GM19455 (cell line): ENCODE data around the gene MAPKAP1.
A peak's percentile ranks its signal among the peaks of the same experiment; 100 is the strongest.

Source experiments
- ATAC-seq: cut with Tn5 transposase; IDR thresholded peaks from one replicate; pipeline ENCODE4 v1.9.1; 2021; ENCODE audit not compliant: unreplicated experiment

The MAPKAP1 gene

DNA sequence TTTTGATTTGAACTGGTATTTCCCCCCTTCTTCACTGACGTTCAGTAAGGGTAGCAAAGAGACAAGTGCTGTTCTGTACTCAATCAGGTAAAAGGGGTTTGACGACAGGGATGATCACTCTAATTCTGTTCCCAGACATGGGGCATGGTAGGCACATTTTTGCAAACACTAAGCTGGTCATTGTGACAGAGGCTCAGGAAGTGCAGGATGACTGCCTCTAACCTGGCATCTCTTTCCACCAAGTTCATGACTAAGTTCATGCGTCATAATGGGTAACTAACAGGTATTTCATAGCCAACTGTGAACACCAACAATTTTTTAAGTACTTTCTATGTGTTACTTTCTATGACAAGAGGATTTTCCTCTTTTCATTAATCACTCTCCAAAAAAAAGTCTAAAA lies 166.5 kb downstream of the MAPKAP1 start:
- ATAC-seq = no peak

- ATAC-seq = no peak
These were observed 168.9 kb downstream of the MAPKAP1 start for GRCh38 chr9:125538092-125538473.

DNA sequence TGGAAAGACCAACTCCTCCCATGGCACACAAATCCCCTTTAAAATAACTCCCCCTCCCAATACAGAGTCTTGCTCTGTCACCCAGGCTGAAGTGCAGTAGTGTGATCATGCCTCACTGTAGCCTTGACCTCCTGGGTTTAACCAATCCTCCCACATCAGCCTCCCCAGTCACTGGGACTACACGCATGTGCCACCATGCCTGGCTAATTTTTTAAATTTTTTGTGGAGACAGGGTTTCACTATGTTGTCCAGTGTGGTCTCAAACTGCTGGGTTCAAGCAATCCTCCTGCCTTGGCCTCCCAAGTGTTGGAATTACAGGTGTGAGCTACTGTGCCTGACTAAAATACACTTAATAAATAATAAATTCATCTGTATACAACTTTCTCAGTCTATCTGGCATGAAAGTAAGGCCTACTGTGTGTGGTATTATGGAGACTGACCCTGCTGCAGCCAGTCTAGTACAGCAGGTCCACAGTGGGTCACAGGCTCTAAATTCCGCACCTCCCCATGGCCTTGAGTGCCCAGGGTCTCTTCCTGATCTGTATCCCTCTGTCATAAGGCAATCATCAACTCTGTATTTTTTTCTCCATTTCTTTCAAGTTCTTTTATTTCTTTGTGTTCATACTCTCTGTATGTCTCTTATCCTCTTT lies 169.4 kb downstream of the MAPKAP1 start:
- no peak for ATAC-seq

DNA sequence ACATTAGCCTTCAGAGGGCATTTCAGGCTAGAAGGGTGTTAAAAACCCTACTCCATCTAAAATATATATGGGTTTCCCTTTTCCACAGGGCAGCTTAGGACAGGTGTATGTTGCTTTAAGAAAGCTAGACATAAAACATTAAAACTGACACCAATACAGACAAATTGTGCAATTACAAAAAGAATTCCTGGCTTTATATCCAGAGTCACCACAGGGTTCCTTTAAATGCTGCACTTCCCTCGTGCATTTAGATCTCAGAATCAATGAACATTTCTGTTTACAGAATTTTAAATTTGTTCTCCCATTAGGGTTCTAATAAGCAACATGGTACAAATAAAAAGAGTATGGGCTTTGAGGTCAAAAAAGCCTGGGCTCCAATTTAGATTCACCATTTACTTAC lies 170.2 kb downstream of the MAPKAP1 start:
- no peak for ATAC-seq

GRCh38 chr9:125536167-125536772 lies 170.7 kb downstream of the MAPKAP1 start:
- no peak for ATAC-seq

- no peak for ATAC-seq
These were observed 171.9 kb downstream of the MAPKAP1 start for GRCh38 chr9:125534971-125535701.

GRCh38 chr9:125532812-125533594 lies 174.0 kb downstream of the MAPKAP1 start:
- no peak for ATAC-seq

DNA sequence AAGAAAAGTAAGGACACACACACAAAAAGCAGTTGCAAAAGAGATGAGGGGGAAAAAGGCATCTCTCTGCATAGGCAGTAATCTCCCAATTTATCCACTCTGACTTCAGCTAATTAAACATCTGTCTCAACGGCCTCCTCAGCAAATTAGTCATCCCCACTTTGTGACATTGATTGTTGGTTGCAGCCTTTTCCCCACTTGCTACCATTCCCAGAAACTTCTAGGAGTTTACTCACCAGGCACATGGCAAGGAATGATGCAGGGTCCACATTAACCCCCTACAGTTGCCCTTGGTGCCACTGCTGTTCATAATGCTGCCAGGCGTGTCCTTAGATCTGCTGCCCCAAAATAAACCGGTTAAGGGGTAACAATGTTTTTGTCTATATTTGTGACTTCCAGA lies 174.6 kb downstream of the MAPKAP1 start:
- no peak for ATAC-seq

DNA sequence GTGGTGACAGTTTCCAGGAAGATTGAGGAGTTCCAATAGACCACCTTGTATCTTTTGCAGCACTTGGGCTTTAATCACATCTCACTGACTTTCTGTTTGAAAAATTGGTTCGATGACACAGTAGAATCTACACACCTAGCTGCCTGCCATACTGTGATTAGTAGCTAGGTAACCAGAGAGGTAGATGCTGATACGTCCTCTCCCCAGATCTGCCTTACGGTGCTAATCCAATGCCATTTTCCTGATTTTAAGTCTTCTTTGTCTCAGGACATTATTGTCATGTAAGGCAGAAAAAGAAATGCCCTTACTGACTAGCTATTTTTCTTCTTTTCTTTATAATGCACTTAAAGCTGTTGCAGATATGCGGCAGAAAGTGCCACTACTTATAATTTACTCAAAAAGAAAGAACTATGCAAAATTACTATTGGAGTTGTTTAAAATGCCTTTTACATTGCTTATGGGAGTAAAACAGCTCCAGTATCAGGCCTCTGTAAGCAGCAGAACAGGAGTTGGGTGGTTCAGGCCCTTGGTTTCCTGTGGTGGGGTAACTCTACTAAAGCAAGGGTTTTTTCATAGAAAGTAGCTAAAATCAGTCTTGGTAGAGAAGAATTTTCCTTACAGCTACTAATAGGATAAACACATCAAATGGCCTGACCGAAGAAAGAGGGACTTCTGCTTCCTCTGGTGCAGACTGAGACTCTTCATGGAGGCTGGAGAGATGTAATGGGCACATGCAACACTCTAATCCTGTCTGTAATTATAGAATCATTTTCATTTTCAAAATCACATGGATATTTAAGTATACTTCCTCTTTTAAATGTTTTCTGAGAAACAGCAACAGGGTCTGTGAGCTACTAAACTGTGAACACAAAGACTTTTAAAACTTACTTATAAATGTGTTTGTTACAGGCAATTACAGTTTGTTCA lies 177.2 kb downstream of the MAPKAP1 start:
- peak; percentile 60 for ATAC-seq

DNA sequence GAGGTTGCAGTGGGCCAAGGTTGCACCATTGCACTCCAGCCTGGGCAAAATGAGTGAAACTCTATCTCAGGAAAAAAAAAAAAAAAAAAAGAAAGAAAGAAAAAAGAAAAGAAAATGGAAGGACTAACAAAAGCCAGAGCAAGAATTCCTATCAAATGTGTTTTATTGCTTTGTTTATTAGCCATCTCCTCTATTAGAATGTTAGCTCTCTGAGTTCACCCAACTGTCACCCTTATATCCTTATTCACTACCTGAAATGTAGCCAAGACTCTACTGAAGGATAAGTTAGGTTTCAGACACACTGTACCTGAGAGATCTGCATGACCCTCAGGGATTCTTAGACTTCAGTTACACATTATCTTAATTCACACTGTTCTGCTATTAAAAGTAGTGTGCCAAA lies 177.9 kb downstream of the MAPKAP1 start:
- no peak for ATAC-seq

DNA sequence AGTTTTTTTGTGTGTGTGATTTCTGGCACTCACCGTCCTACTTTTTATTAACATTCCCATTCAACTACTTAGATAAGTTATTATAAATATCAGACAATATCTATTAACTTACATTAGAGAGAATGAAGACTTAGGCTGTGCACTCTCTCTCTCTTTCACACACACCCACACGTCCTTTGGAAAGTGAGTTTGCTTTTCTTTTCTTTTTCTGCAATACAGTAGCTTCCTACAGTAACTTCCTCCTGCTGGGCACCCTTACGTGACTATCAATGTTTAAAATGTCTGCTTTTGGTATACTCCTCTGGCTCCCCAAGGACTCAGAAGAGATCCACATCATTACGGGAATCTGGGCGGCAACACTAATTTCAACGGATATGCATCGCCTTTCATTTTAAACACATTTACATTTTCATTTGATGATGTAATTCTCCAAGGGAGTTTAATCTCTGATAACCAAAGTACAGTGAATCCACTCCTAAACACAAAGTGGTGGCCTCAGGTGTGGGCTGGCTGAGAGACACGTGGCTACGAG lies 179.5 kb downstream of the MAPKAP1 start:
- ATAC-seq = no peak

GRCh38 chr9:125525921-125526631 lies 180.9 kb downstream of the MAPKAP1 start:
- no peak for ATAC-seq

GRCh38 chr9:125524583-125525355 lies 182.2 kb downstream of the MAPKAP1 start:
- no peak for ATAC-seq

DNA sequence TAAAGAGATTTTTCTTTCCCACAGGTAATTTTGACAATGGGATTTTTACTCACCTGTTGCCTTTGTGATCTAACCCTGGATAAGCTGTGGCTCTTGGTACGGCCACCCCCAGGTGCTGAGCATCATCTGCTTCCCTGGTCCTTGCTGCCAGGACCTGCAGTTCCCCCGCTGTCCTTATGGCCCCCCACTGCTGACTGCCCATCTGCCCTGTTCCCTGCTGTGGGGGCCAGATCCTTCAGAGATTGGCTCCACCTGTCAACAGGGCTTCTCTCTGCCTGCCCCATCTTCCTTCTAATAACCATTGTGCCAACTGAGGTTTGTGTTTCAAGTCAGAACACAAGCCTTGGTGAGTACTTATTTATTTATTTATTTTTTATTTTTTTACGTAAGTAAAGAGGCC lies 183.3 kb downstream of the MAPKAP1 start:
- no peak for ATAC-seq

- no peak for ATAC-seq
These were observed 184.7 kb downstream of the MAPKAP1 start for GRCh38 chr9:125522328-125522725.

DNA sequence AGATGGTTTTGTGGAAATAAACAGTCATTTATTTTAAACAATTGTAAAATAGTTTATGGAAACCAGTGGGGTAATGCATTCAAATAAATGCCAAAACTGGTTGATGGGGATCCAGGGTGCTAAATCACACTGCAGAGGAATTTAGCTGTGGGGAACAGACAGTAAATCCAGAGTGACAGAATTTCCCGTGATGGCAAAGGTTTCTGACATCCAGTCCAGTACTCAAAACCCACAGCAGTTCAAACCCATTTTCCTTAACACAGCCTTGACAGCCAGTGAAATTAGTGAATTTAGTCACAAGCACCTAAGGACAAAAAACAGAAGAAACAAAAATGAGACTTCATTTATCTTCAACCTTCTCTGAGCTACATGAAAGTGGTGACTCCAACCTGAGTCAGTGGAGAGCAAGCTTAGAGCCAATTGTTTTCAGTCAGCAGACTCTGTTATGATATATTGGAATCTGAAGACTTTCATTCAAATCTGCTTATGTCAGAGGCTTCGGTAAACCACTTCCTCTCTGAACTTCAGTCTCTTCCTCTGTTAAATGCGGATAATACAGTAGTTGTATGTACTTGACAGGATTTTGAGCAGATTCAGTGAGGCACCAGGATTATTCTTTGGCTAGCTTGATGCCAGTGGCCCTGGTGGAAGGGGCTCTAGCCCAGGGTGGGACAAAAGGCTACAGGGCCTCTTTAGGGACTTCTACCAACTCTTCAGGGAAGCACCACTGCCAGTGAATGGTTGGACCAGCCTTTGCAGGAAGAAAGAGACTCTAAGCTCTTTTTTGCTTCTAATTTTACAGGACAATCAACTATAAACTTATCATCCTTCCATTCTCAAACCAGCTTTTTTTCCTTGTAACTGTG lies 185.3 kb downstream of the MAPKAP1 start:
- no peak for ATAC-seq

- ATAC-seq = no peak
These were observed 187.3 kb downstream of the MAPKAP1 start for GRCh38 chr9:125519734-125520133.

DNA sequence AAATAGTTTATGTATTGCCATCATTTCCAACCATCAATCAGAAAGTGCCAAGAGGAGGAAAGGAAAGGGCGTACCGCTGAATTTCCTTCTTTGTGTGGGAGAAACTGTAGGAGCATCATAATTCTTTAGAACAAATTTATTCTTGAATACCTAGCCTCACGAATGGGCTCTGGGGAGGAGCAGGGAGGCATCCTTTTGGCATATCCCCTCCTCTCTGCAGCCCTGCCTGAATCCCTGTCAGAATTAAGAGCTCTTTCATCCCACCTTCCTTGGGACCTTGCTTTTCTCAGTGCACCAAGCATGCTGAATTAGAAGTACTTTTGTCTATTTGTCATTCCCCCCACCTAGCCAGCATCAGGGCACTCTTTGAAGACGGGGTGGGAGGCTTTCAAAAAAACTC lies 189.4 kb downstream of the MAPKAP1 start:
- ATAC-seq = no peak
